ENCODE results near the gene IGFBP6. TPM values are rescaled to one million over a fixed set of nuclear protein-coding genes. Genes with fewer than 3 reads are reported as not detected.

IGFBP6 gene
- total and polyA plus RNA-seq, 9 of the 15 experiments (the other 6 are each of a cell fraction or from before 2014, with no cell fraction given), result 0.15 to 1.4 (median 0.54) TPM

GRCh38 chr12:53048780-53049401 is 48.6 kb upstream of the IGFBP6 start (continued):
- TF ChIP-seq REST (IDR thresholded peaks at IDR 0.05; ENCODE audit: borderline replicate concordance), result peak; percentile 95
- peak; percentile 82; the same call in 1 of the 2 replicates for TF ChIP-seq REST (CRISPR knock-in tag; IDR thresholded peaks at IDR 0.05; ENCODE audit: low read depth)
- no peak for TF ChIP-seq ILK (tag; IDR thresholded peaks at IDR 0.05; ENCODE audit: borderline replicate concordance, low read depth)
